K562 (cell line): ENCODE measurements around the gene NTRK3. TPM values are rescaled to one million over a fixed set of nuclear protein-coding genes. Genes with fewer than 3 reads are reported as not detected.

Experiments
- ARHGAP35 ChIP-seq: fragments of 450-650 bp; IDR thresholded peaks from 2 replicates; pipeline ENCODE4 v1.6.1; 2018; ENCODE audit not compliant: partially characterized antibody
- C11orf30 ChIP-seq: fragments of 450-650 bp; IDR thresholded peaks from 2 replicates; pipeline ENCODE4 v1.6.1; 2016; ENCODE audit warnings: low read depth, mild to moderate bottlenecking
- CBFB ChIP-seq: sonication (generic); formaldehyde crosslinking; IDR thresholded peaks from 2 replicates; pipeline ENCODE4 v1.4.0; 2020; ENCODE audit warnings: mild to moderate bottlenecking, missing genetic modification reagents
- DPF2 ChIP-seq: fragments of 450-650 bp; IDR thresholded peaks from 2 replicates; pipeline ENCODE4 v1.6.1; 2016
- MAFF ChIP-seq: IDR thresholded peaks from 2 replicates; pipeline ENCODE4 v1.6.1; 2012; ENCODE audit warnings: low read length, improper control_type of control experiment
- MAFG ChIP-seq: fragments of 450-650 bp; conservative IDR thresholded peaks from 2 replicates; pipeline ENCODE4 v1.6.1; 2016; ENCODE audit warnings: missing genetic modification characterization, missing compliant biosample characterization
- MIER1 ChIP-seq: fragments of 450-650 bp; IDR thresholded peaks from 2 replicates; pipeline ENCODE4 v1.6.1; 2016; ENCODE audit warnings: antibody characterized with exemption, mild to moderate bottlenecking, low read depth
- TSC22D4 ChIP-seq: fragments of 450-650 bp; IDR thresholded peaks from 2 replicates; pipeline ENCODE4 v1.6.1; 2016; ENCODE audit warnings: missing genetic modification characterization, missing biosample characterization, control low read depth
- ZBTB49 ChIP-seq: sonication (generic); formaldehyde crosslinking; IDR thresholded peaks from 2 replicates; pipeline ENCODE4 v1.8.0; 2022; ENCODE audit warnings: missing genetic modification reagents, mild to moderate bottlenecking, borderline replicate concordance
- ZNF124 ChIP-seq: sonication (generic); formaldehyde crosslinking; IDR thresholded peaks from 2 replicates; pipeline ENCODE4 v1.8.1; 2022; ENCODE audit warnings: missing genetic modification reagents
- ZNF407 ChIP-seq: fragments of 450-650 bp; IDR thresholded peaks from 2 replicates; pipeline ENCODE4 v1.6.1; 2016; ENCODE audit warnings: low read depth
- ZNF436 ChIP-seq: fragments of 250-450, 450-650 bp; sonication (Bioruptor Pico); formaldehyde crosslinking; IDR thresholded peaks from 2 replicates; pipeline ENCODE4 v1.7.0; 2020; ENCODE audit warnings: mild to moderate bottlenecking
- polyA plus RNA-seq, 8 experiments: library from polyadenylated mRNA; depleted of rRNA in 4 of 8; stranded (reverse) in 5 of 8; unstranded in 3 of 8; fragments of >200 nt; fragmentation: Nextera tagmentation in 2 of 8; fragmentation: Illumina TruSeq in 1 of 8; extraction: Ambion mirVana in 2 of 8; extraction: Trizol in 1 of 8; gene quantifications; 2 replicates each; pipeline versions ENCODE4 v1.2.1 to v1.2.3, GENCODE V29; 2011 to 2014; ENCODE audit warnings: inconsistent platforms in 1 of 8, missing spikeins in 1 of 8
- total RNA-seq, 7 experiments: library from RNA; depleted of rRNA in 6 of 7; stranded (reverse); fragments of >200 nt in 6 of 7; fragmentation: Illumina TruSeq in 2 of 7; extraction: Trizol in 2 of 7; gene quantifications; 2 replicates each; pipeline versions ENCODE4 v1.2.1 to v1.2.3, GENCODE V29; 2011 to 2021; ENCODE audit warnings: low replicate concordance in 1 of 7

Gene NTRK3
- total and polyA plus RNA-seq, 9 of the 15 experiments (the other 6 are each of a cell fraction or from before 2014, with no cell fraction given), result 0.11 to 0.13 TPM; not detected in 7

DNA sequence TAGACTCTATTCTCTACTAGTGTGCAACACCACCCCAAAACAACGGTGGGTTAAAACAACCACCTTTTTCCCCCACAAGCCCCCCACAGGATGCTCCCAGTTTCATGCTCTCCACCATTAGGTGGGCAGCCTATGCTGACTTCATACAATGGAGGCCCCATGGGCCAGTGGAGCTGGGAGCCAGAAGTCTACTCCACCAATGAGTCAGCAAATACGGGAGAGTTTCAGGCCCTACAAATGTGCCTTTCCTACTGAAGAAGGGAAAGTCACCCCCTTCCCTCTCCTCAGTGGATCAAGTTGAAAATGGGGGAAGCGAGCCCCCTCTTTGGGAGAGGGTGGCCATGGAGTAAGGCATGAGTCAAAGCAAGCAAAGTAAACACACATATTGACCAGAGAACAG is 278.6 kb downstream of the NTRK3 start (continued):
- TF ChIP-seq ZNF436 (CRISPR knock-in tag), result no peak
- peak; percentile 70 for TF ChIP-seq MAFG
- TF ChIP-seq ZNF124 (CRISPR knock-in tag), result no peak
- TF ChIP-seq ZBTB49, result no peak
- peak; percentile 43; the same call in 1 of the 2 replicates for TF ChIP-seq C11orf30
- no peak for TF ChIP-seq ARHGAP35
- TF ChIP-seq ZNF407, result no peak
- TF ChIP-seq MIER1, result no peak
- no peak for TF ChIP-seq DPF2
- TF ChIP-seq TSC22D4, result no peak
- 0 out of 2 replicates have a peak, but pooled peaks have one; percentile 19 for TF ChIP-seq MAFF
- TF ChIP-seq CBFB (CRISPR knock-in tag), result no peak
